Measurements from ENCODE around the gene RPH3AL.

DNA sequence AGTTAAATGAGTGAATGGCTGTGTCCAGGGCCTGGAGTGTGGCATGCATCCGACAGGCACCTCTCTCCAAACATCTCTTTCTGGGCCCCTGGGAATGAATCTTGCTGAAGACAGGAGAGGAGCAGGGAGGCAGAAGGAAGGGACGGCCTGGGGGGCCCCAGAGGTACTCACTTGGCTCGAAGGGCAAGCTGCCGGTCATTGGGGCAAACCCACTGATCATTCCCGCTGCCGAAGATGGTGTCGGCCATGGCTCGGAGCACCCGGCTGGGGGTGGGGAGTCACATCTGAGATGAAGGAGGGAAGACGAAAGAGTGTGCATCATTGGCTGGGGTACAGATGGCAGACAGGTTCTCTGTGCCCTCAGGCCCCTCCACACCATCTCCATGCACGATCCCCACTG lies 25.3 kb downstream of the RPH3AL start:
- TF ChIP-seq, protein P1, sequence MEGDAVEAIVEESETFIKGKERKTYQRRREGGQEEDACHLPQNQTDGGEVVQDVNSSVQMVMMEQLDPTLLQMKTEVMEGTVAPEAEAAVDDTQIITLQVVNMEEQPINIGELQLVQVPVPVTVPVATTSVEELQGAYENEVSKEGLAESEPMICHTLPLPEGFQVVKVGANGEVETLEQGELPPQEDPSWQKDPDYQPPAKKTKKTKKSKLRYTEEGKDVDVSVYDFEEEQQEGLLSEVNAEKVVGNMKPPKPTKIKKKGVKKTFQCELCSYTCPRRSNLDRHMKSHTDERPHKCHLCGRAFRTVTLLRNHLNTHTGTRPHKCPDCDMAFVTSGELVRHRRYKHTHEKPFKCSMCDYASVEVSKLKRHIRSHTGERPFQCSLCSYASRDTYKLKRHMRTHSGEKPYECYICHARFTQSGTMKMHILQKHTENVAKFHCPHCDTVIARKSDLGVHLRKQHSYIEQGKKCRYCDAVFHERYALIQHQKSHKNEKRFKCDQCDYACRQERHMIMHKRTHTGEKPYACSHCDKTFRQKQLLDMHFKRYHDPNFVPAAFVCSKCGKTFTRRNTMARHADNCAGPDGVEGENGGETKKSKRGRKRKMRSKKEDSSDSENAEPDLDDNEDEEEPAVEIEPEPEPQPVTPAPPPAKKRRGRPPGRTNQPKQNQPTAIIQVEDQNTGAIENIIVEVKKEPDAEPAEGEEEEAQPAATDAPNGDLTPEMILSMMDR (IDR thresholded peaks at IDR 0.05 in 8 of 11, conservative IDR thresholded peaks at IDR 0.05 in 3 of 11) = no peak
- TF ChIP-seq POLR2A (IDR thresholded peaks at IDR 0.05) = no peak
